GM18526 (cell line): ENCODE data around the gene GATA2.

ENCODE experiments used
- POLR2A ChIP-seq: IDR thresholded peaks from 3 replicates; pipeline ENCODE4 v1.6.1; 2011; ENCODE audit not compliant: insufficient read length; ENCODE audit errors: extremely low read depth

GATA2 gene

GRCh38 chr3:128473180-128473519, 19.9 kb downstream of the GATA2 start:
- no peak for TF ChIP-seq POLR2A

GRCh38 chr3:128472449-128473179, 20.4 kb downstream of the GATA2 start:
- no peak for TF ChIP-seq POLR2A

- TF ChIP-seq POLR2A = no peak
Measured at GRCh38 chr3:128471720-128472119, 21.3 kb downstream of the GATA2 start.

- no peak for TF ChIP-seq POLR2A
Measured at GRCh38 chr3:128471110-128471509, 21.9 kb downstream of the GATA2 start.

GRCh38 chr3:128470134-128470899, 22.7 kb downstream of the GATA2 start:
- no peak for TF ChIP-seq POLR2A

- TF ChIP-seq POLR2A = no peak
Measured at GRCh38 chr3:128469556-128469955, 23.4 kb downstream of the GATA2 start.

- no peak for TF ChIP-seq POLR2A
Measured at GRCh38 chr3:128468791-128469527, 24.0 kb downstream of the GATA2 start.

GRCh38 chr3:128468285-128468790, 24.7 kb downstream of the GATA2 start:
- no peak for TF ChIP-seq POLR2A

GRCh38 chr3:128466840-128467541, 26.0 kb downstream of the GATA2 start, which contains the start of gene DNAJB8:
DNAJB8 (minus strand) TSS chr3:128466890; CDS start chr3:128463245, 3,645 bp downstream.
- TF ChIP-seq POLR2A = no peak

GRCh38 chr3:128464702-128465101, 28.3 kb downstream of the GATA2 start:
- TF ChIP-seq POLR2A = no peak

- no peak for TF ChIP-seq POLR2A
Measured at GRCh38 chr3:128464188-128464587, 28.8 kb downstream of the GATA2 start.

GRCh38 chr3:128463771-128464170, 29.2 kb downstream of the GATA2 start:
- no peak for TF ChIP-seq POLR2A

GRCh38 chr3:128463354-128463753, 29.6 kb downstream of the GATA2 start:
- TF ChIP-seq POLR2A = no peak

GRCh38 chr3:128462931-128463330, 30.1 kb downstream of the GATA2 start:
- TF ChIP-seq POLR2A = no peak

- no peak for TF ChIP-seq POLR2A
Measured at GRCh38 chr3:128462341-128462910, 30.6 kb downstream of the GATA2 start.
